Left ventricle myocardium superior (tissue), 1 donor: ENCODE results near the gene CNPY1. TPM values are rescaled to one million over a fixed set of nuclear protein-coding genes. Genes with fewer than 3 reads are reported as not detected.
A peak's percentile ranks its signal among the peaks of the same experiment; 100 is the strongest.

Experiments
- ATAC-seq: fragments of 200-7000 bp; cut with Tn5 transposase; one replicate; pipeline ENCODE4 v1.9.1; 2020; ENCODE audit warnings: mild to moderate bottlenecking, moderate library complexity
- DNase-seq: peaks from one replicate; pipeline ENCODE4 v3.0.0-alpha.2; 2020
- intact Hi-C: fragments of 100-400 bp; cut with micrococcal nuclease; formaldehyde crosslinking; loops from one replicate; pipeline ENCODE4 v1.11.0; 2022
- total RNA-seq: library from RNA; stranded (reverse); fragmentation: NEBNext Ultra II Directional; extraction: Animal tissue kit (Norgen Biotek cat#: 25700); gene quantifications from one replicate; pipeline ENCODE4 v1.2.1, GENCODE V29; 2021
- donor health status: DM: no; HTN: yes; CAD: no; lungs with severe emphysema.

Gene CNPY1
- total RNA-seq, 1 donor from 2014 or later = not detected

DNA sequence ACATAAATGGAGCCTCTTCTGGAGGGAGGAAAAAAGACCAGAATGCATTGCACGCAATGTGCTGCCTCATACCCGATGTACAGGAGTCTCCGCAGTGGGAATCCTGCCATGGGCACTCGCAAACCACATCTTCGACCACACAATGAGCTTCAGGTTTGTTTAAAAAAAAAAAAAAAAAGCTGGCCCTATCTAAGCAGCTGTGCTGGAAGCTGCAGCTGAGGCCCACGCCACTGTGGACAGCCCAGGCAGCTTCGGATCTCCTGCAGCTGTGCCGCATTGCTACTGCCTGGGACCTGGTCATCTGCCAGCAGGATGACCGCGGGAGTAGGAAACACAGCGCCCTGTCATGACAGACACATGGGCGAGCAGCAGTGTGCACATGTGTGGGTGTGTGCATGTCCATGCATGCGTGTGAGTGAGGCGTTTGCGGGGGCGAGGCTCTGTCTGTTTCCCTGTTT lies 62.5 kb downstream of the CNPY1 start:
- peak; percentile 54 for ATAC-seq
- peak; percentile 47 for DNase-seq
- intact Hi-C loops = no loop called here

DNA sequence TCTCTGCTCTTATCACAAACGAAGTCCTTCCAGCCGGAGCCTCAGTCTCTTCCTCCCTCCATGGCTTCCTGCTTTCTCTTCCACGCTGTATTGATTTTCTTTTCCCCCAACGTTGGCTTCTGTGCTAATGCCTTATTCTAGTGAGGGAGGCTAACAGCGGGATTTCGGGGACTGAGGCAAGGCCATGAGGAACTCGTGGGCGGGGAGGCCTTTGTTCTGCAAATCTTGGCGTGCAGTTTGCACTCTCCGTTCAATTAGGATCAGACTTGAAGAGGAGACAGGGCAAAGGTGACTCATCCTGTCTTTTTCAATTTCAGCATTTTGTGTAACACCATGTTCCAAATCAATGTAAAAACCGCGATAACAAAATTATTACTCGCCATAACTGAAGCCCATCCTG lies 63.1 kb downstream of the CNPY1 start:
- ATAC-seq (no peak), DNase-seq (no peak)
- intact Hi-C loops = no loop called here

DNA sequence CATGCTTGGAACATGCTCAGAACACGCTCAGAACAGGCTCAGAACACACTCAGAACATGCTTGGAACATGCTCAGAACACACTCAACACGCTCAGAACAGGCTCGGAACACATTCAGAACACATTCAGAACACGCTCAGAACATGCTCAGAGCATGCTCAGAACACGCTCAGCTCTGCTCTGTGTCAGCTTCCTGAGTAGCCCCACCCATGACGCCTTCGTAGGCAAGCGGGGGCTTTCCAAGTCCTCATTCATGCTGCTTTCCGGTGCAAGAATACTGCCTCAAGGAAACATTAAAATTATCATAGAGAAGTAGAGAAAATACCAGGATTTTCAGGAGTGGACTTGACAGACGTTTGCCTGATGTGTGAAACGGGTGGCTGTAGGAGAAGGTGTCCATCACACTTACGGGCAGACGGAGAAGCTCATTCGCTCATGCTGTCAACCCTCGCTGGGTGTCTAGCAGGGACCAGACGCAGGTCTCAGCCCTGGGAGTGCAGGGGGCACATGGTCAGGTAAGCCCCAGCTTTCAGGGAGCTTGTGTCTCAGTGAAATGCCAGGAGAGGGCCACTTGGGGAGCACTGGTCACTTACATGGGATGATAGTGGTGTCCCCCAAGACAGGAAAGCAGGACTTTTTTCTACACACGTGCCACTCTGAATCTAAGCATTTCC lies 63.7 kb downstream of the CNPY1 start:
- no peak for DNase-seq
- intact Hi-C loops = no loop called here
- peak; percentile 26 for ATAC-seq

DNA sequence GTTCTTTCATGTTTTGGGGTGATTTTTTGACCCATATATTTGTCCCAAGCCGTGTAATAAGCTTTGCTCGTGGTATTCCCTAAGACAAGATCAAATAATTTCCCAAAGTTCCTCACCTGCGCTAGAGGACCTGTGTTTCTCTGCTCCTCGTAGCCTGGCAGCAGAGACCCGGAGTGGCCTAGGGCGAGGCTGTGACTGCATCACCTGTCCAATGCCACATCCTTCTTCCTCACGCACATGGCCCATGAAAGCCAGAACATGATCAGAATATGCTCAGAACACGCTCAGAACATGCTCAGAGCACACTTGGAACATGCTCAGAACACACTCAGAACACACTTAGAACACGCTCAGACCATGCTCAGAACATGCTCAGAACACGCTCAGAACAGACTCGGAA lies 64.6 kb downstream of the CNPY1 start:
- DNase-seq = no peak
- intact Hi-C loops = no loop called here
- no peak for ATAC-seq

DNA sequence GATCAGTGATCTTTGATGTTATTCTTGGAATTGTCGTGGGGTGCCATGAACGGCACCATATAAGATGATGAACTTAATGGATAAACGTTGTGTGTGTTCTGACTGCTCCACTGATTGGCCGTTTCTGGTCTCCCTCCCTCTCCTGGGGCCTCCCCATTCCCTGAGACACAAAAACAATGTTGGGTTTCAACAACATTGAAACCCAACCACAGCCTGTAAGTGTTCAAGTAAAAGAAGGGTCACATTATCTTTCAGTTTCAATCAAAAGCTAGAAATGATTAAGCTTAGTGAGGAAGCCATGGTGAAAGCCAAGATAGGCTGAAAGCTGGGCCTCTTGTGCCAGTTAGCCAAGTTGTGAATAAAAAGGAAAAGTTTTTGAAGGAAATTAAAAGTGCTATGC lies 68.9 kb downstream of the CNPY1 start:
- no peak for DNase-seq
- intact Hi-C loops = no loop called here
- ATAC-seq = no peak

DNA sequence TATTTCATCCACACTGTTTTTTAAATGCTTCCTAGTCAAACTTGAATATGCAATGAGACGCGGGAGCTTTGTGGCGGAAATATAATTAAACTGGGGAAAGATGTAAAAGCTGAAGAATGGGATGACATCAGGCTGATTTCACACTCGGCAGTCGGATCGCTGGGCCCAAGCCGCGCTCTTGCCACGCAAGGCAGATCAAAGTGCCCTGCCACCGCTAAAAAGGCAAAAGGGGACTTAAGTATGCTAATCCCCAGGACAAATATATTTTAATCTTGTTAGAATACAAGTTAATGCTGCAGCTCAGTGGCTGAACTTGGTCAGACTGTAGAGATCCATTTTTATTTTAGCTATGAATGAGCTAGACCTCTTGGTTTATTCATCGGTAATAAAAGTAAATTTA lies 74.6 kb downstream of the CNPY1 start:
- DNase-seq = no peak
- ATAC-seq = no peak
- intact Hi-C loops = no loop called here

DNA sequence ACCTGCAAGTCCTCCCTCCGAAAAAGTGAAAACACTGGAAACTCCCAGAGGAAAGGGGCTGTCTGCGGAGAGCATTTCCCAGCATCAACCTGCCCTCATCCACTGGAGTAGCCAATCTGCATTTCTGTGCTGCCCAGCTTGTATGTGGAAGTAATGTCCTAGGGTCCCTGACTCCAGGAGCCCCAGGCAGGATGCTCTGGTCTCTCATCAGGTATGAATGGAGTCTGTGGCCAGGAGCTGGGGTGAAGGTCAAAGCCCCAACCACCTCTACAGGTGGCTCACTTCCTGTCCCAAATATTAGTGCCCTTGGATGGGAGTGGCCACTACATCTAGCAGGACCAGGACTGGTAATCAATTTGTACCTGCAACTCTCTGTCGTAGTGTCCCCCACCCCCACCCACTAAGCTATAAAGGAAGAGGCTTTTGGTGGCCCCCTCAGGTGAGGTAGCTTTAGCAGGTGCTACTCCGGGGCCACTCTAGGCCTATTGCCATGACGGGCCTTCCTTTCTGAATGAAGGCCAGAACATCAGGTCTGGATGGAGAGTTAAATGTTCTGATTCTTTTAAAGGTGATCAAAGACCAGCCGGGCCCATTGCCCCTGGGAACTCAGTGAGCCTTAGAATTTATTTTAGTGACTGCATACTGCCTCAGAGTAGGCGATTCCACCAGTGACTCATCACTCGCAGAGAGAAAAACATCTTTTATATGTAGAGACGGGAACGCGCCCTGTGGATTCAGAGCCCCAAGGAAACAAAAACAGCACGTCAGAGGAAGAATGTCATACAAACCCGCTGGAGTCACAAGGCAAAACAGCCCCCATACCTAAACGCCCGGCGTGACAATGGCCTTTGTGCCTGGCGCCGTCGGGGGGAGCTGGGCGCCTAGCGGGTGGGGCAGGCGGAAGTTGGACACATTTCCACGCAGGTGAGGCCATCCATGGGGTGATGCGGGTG lies 75.4 kb downstream of the CNPY1 start:
- intact Hi-C loops = no loop called here
- ATAC-seq (no peak), DNase-seq (no peak)

DNA sequence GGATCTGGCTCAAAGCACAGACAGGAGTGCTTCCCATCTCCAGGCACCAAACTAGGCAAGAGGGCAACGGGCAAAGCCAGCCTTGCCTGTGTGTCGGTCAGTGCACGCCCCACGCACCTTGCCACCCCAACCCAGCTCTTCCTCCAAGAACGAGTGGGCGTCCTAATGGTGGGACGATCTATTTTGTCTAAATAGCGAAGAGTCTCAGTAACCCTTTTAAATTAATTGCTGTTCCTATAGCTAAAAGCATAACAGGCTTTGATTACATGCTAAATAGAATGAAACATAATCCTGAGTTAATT lies 76.2 kb downstream of the CNPY1 start:
- DNase-seq (no peak), ATAC-seq (no peak)
- intact Hi-C loops = no loop called here

DNA sequence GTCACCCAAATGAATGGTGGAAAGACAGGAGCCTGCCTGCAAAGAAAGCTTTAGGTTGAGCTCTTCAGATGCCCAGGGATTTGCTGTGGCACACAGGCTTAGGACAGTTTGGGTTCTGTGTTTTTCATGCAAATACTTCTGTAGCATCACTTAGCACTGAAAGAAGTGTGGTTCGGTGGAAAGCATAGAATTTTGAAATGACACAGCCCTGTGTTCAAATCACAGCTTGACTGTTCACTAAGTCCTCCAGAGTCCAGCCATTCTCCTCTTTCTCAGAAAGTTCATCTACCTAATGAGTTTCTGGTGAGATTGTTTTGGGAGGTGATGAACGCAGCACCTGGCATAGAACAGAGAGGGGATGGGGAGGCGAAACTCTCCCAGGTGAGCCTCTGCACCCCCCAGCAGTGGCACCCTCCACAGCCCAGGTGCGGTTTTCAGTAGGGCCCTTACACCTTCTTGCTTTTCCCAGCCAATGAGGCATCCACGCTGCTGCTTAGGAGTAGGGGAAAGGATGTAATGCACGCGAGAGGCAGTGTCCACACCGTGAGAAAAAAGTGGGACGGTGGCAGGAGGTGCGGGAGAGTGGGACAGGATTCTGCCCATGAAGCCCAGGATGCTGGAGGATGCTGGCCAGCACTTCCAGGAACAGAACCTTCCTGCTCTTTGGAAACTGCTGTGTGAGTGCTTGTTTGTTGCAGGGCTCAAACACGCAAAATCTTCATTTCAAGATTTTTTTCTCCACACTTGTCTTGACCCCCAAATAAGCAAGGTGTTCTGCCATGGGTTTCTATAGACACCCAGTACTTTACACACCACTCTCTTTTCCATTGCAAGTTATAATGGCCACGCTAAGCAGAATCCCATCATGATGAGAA lies 76.8 kb downstream of the CNPY1 start:
- ATAC-seq (no peak), DNase-seq (peak; percentile 7)
- intact Hi-C loops = no loop called here

DNA sequence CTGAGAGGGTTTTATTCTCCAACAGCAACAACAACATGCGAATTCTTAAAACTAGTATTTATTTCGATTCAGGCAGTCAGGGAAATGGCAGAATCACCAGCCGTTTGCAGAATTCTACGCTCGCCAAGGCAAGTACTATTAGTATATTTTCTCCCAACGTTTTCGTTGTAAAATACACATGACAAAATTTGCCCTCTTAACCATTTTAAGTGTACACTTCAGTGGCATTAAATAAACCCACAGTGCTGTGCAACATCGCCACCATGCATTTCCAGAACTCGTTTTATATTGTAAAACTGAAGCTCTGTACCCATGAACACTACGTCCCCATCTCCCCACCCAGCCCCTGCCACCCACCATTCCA lies 77.6 kb downstream of the CNPY1 start:
- ATAC-seq (no peak), DNase-seq (no peak)
- intact Hi-C loops = no loop called here

DNA sequence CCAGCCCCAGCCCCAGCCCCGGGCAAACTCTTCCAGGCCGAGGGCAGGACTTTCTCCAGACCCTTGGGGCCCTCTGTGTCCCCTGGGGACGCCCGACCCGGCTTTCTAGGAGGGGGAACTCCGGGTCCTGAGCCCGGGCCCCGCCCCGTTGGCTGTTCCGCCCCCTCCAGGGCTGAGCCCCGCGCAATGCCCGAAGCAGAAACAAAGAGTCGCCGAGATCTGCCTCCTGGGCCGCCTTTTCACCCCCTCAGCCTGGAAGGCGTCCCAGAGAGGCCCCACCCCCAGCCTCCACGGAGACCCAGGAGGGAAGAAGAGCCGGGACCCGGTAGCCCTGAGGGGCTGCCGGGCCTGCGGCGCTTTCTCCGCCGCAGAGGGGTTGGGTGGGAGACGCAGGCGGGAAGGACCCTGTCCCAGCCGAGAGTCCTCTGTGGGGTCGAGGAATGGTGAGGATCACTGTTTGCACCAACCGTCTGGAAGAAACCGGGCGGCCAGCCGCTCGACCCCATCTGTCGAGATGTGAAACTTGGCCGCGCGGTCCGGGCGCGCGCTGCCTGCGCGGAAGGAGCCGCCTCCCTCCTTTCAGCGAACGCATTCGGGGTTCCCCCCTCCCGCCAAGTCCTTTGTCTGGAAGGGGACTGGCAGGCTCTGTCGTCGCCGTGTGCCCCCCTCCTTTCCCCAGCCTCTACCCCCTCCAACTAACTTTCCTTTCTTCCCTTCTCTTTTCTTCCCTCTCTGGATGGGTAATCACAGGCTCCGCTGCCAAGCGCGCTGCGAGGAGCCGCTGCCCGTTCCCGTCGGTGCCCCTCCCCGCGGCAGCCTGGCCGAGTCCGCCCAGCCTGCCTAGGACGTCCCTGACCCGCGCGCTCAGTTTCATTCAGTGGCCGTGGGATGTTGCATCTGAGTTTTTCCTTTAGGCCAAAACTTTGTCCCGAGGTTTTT lies 78.2 kb downstream of the CNPY1 start:
- ATAC-seq (no peak), DNase-seq (peak; percentile 33)
- intact Hi-C loops = no loop called here

DNA sequence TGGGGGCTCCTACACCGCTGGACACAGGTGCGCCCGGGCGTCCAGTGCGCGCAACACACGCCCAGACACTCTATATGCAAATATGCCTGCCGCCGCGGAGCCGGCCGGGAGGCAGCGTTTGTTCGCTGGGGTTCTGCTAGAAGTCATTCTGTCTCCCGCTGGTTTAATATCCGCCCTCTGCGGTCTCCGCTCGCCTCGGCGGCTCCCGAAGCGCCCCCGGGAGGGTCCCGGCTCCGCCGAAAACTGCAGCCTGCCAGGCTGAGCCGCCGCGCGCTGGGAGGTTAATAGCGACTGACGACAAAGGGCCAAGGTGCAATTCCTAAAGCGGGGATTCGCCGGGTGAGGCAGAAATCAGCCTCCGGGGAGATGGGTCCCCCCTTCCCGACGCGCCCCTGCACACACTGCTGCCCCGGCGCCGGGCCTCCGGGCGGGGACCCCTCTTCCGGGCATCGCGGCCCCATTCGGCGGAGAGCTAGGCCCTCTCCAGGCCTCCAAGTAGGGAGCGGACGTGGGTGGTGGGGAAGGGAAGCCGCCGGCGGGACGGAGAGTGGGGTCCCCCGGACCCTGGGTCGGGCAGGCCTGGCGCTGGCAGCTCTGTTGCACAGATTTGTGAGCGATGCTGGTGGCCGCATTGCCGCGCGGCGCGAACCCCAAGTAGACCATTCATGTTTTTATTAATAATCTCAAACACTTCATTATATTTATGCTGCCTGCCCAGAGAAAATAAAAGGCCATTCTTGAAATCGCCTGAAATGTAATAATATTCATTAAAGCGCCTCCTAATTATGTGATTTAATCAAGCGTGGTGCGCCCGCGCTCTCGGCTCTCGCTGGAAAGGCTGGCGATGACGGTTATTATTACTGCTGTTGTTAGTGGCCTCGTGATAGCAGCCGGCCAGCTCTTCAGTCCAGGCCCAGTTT lies 79.3 kb downstream of the CNPY1 start:
- DNase-seq (peak; percentile 19), ATAC-seq (no peak)
- intact Hi-C loops = no loop called here

DNA sequence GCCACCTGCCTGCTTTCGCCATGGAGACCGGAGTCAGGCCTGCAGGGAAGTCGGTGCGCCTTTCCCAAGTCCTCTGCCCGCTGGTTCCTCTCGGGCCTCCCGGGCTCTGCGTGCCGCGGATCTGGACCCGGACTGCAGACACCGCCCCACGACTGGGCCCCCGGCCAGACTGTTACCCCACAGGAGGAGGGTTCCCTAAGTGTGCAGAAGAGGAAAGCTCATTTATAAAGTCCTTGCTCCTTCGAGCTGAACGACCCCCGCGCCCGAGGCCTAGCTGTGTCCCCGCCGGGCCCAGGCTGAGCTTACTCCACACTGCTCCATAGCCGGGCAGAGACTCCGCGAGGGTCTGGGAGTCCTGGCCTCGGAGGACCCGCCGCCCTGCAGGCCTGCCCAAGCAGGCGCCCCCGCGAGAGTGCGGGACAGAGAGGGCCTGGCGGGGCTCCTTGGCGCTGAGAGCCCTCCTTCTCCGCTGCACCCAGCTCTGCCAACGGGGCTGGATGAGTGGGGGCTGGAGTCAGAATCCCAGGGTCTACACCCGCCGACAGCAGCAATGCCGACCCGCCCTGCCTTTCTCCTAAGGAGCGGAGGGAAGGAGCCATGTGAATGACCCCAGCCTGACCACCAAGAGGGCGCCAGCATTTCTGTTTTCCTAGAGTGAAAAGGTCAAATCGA lies 80.1 kb downstream of the CNPY1 start:
- intact Hi-C loops = no loop called here
- DNase-seq (no peak), ATAC-seq (no peak)

DNA sequence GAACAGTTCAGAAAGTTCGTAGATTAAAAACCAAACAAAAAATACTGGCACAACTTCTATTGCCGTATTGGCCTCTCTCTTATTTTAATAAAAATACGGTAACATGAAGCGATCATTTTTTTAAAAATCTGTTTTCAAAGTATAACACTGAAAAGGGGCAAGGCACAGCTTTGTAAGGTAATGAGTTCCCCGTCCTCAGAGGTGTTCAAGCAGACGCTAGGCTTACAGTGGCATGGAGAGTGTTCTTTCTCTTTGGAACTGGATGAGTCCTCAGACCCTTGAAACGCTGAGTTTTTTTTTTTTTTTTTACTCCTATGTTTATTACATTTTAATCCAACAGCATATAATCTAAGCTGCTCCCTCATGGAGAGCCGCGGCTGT lies 80.6 kb downstream of the CNPY1 start:
- ATAC-seq (no peak), DNase-seq (no peak)
- intact Hi-C loops = no loop called here

DNA sequence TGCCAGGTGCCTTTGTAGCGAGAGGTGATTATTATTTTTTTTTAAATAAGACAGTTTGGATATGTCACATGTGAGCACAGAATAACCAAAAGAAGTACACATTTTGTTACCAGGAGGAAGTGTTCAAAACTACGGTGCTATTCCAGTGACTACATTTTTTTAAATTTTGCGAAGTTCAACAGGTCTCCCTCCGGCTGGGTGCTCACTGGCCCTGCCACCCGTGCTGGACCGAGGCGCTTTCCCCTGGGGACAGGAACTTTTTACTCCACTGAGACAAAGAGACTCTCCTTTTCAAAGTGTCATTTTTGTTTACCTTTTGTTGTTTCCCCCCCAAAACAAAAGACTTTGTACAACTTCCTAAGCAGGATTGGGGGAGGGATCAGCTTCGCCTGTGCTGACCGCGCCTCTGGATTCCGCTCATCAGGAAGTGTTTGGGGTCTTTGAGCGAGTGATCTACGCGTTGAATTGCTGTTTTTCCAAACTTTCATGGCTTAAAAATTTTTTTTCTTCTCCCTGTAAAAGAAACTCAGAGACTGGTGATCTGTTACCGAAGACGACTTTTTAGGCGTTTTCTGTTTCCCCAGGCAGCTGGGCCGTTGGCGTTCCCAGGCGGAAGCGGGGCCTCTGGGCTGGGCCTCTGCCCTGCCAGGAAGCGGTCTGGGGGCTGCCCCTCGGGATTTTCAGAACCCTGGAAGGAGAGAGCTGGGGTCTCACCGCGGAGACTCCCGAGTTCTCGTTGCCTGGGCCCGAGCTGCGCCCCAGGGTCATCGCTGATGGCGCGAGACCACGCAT lies 81.2 kb downstream of the CNPY1 start:
- DNase-seq (no peak), ATAC-seq (no peak)
- intact Hi-C loops = no loop called here

DNA sequence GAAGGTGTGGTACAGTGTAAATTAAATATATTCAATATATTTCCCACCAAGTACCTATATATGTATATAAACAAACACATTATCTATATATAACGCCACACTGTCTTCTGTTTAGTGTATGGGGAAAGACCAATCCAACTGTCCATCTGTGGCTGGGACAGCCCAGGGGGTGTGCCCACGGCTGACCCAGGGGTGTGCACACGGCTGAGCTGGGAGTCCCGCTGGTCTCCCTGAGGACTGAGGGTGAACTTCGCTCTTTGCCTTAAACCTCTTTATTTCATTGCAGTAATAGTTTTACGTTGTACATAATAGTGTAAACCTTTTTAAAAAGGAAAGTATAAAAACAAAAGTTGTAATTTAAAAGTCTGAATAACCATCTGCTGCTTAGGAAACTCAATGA lies 82.2 kb downstream of the CNPY1 start:
- ATAC-seq (no peak), DNase-seq (no peak)
- intact Hi-C loops = no loop called here
